H1 (cell line): ENCODE data around the gene RTTN. TPM values are rescaled to one million over a fixed set of nuclear protein-coding genes. Genes with fewer than 3 reads are reported as not detected.
A peak's percentile ranks its signal among the peaks of the same experiment; 100 is the strongest.

Experiments used
- CTCF ChIA-PET: fragments of 300-600 bp; sonication (Branson Sonifier 250); formaldehyde crosslinking; loops from one replicate; lab custom pipeline; 2021; ENCODE audit not compliant: partially characterized antibody; lab: Charles Lee
- POLR2A ChIA-PET: fragments of 300-600 bp; sonication (Branson Sonifier 250); formaldehyde crosslinking; loops from one replicate; lab custom pipeline; 2021; ENCODE audit warnings: inconsistent platforms; ENCODE audit not compliant: partially characterized antibody; lab: Charles Lee
- DNase-seq, 2 experiments: peaks; one replicate each; pipeline versions ENCODE4 v3.0.0 to v3.0.0-alpha.2; 2010 to 2022; ENCODE audit warnings: low spot score in 2 of 2, low read depth in 1 of 2, mixed read lengths in 1 of 2
- FAIRE-seq: peaks from 2 replicates; lab custom pipeline; 2011; peaks lifted over from hg19 to GRCh38; lab: Jason Lieb, UNC
- H2AFZ ChIP-seq: 2 replicates; pipeline ENCODE4 v1.8.1; 2012; ENCODE audit warnings: low read length, inconsistent platforms
- H2AK5ac ChIP-seq: 2 replicates; pipeline ENCODE4 v1.6.1; 2013; ENCODE audit warnings: low read depth, low read length
- H2BK120ac ChIP-seq: replicated peaks from 2 replicates; pipeline ENCODE3; 2013; ENCODE audit warnings: low read depth, low read length, inconsistent platforms
- H2BK12ac ChIP-seq: 2 replicates; pipeline ENCODE4 v1.6.1; 2013; ENCODE audit warnings: low read depth, low read length
- H2BK15ac ChIP-seq: 2 replicates; pipeline ENCODE4 v1.6.1; 2013; ENCODE audit warnings: low read length
- H2BK20ac ChIP-seq: 2 replicates; pipeline ENCODE4 v1.6.1; 2013; ENCODE audit warnings: low read length
- H2BK5ac ChIP-seq: 2 replicates; pipeline ENCODE4 v1.6.1; 2013; ENCODE audit warnings: low read depth, low read length
- H3K14ac ChIP-seq: 2 replicates; pipeline ENCODE4 v1.6.1; 2013; ENCODE audit warnings: inconsistent platforms; ENCODE audit not compliant: insufficient read length
- H3K18ac ChIP-seq: 2 replicates; pipeline ENCODE4 v1.6.1; 2013; ENCODE audit warnings: low read length; ENCODE audit errors: extremely low read depth
- H3K23ac ChIP-seq: 2 replicates; pipeline ENCODE4 v1.6.1; 2013; ENCODE audit warnings: inconsistent platforms; ENCODE audit not compliant: insufficient read length
- H3K23me2 ChIP-seq: 2 replicates; pipeline ENCODE4 v1.6.1; 2013; ENCODE audit warnings: low read depth, low read length
- H3K27ac ChIP-seq: 2 replicates; pipeline ENCODE4 v1.6.1; 2011; ENCODE audit warnings: low read depth, low read length, inconsistent platforms
- H3K27me3 ChIP-seq, 4 experiments: replicated peaks in 1 of 4; 1 replicate in 1 of 4; 2 replicates in 3 of 4; pipeline versions ENCODE4 v1.6.1 to v1.8.1; 2011 to 2013; ENCODE audit warnings: low read length in 3 of 4, mild to moderate bottlenecking in 3 of 4, inconsistent platforms in 2 of 4, mixed read lengths in 2 of 4, moderate library complexity in 1 of 4; ENCODE audit not compliant: control insufficient read depth in 3 of 4, insufficient read depth in 3 of 4; ENCODE audit errors: extremely low read depth in 1 of 4
- H3K36me3 ChIP-seq, 4 experiments: 2 replicates each; pipeline versions ENCODE4 v1.6.1 to v1.8.1; 2011 to 2013; ENCODE audit warnings: mild to moderate bottlenecking in 4 of 4, low read length in 3 of 4, moderate library complexity in 2 of 4, control low read depth in 1 of 4, inconsistent platforms in 1 of 4; ENCODE audit not compliant: insufficient read depth in 4 of 4, control insufficient read depth in 2 of 4
- H3K4ac ChIP-seq: replicated peaks from 2 replicates; pipeline ENCODE3; 2013; ENCODE audit warnings: low read length, low read depth, mixed read lengths, inconsistent platforms; ENCODE audit not compliant: insufficient read length
- H3K4me1 ChIP-seq, 4 experiments: replicated peaks in 1 of 4; 1 replicate in 1 of 4; 2 replicates in 3 of 4; pipeline versions ENCODE4 v1.6.1 to v1.8.1; 2011 to 2013; ENCODE audit warnings: low read length in 3 of 4, inconsistent platforms in 2 of 4, mixed read lengths in 1 of 4; ENCODE audit not compliant: insufficient read depth in 4 of 4, control insufficient read depth in 3 of 4
- H3K4me2 ChIP-seq, 2 experiments: 2 replicates each; pipeline versions ENCODE4 v1.6.1 to v1.8.1; 2011 to 2013; ENCODE audit warnings: low read depth in 2 of 2, low read length in 2 of 2, control low read depth in 1 of 2, inconsistent platforms in 1 of 2, mild to moderate bottlenecking in 1 of 2; ENCODE audit not compliant: insufficient read depth in 1 of 2
- H3K4me3 ChIP-seq, 4 experiments: fragments of 200-600, 300-600 bp in 1 of 4; sonication (generic), shearing (Covaris generic), sonication (Bioruptor Twin) in 1 of 4; 2 replicates each; pipeline versions ENCODE4 v1.5.1 to v1.8.1; 2011 to 2016; ENCODE audit warnings: low read length in 4 of 4, low read depth in 3 of 4, control low read depth in 2 of 4, inconsistent platforms in 2 of 4, mild to moderate bottlenecking in 2 of 4, mixed read lengths in 1 of 4, moderate library complexity in 1 of 4; ENCODE audit not compliant: insufficient read depth in 2 of 4; ENCODE audit errors: extremely low read depth in 1 of 4
- H3K56ac ChIP-seq: replicated peaks from 2 replicates; pipeline ENCODE3; 2013; ENCODE audit warnings: low read depth, mild to moderate bottlenecking, mixed read lengths, low read length, inconsistent platforms; ENCODE audit not compliant: insufficient read length
- H3K79me1 ChIP-seq: 2 replicates; pipeline ENCODE4 v1.6.1; 2013; ENCODE audit warnings: low read depth, low read length, control low read depth
- H3K79me2 ChIP-seq, 2 experiments: 2 replicates each; pipeline versions ENCODE4 v1.6.1 to v1.8.1; 2012 to 2013; ENCODE audit warnings: low read length in 2 of 2, mild to moderate bottlenecking in 2 of 2, inconsistent platforms in 1 of 2; ENCODE audit not compliant: insufficient read depth in 2 of 2, control insufficient read depth in 1 of 2
- H3K9ac ChIP-seq, 4 experiments: replicated peaks in 1 of 4; 1 replicate in 1 of 4; 2 replicates in 3 of 4; pipeline versions ENCODE4 v1.6.1 to v1.8.1; 2011 to 2013; ENCODE audit warnings: low read depth in 3 of 4, low read length in 3 of 4, control low read depth in 2 of 4, mild to moderate bottlenecking in 2 of 4, moderate library complexity in 2 of 4, inconsistent platforms in 1 of 4; ENCODE audit errors: extremely low read depth in 1 of 4
- H3K9me3 ChIP-seq, 2 experiments: 2 replicates each; pipeline versions ENCODE4 v1.6.1 to v1.8.1; 2012 to 2013; ENCODE audit warnings: mild to moderate bottlenecking in 2 of 2, moderate library complexity in 2 of 2, control low read depth in 1 of 2, inconsistent platforms in 1 of 2, low read depth in 1 of 2, low read length in 1 of 2, mixed read lengths in 1 of 2; ENCODE audit not compliant: insufficient read depth in 2 of 2
- H4K20me1 ChIP-seq, 2 experiments: replicated peaks in 1 of 2; 2 replicates each; pipeline versions ENCODE3 to v1.8.1; 2011 to 2013; ENCODE audit warnings: inconsistent platforms in 2 of 2, low read length in 2 of 2, mild to moderate bottlenecking in 1 of 2; ENCODE audit not compliant: insufficient read depth in 2 of 2, control insufficient read depth in 1 of 2
- H4K5ac ChIP-seq: 2 replicates; pipeline ENCODE4 v1.6.1; 2013; ENCODE audit warnings: low read length, low read depth, mixed read lengths, inconsistent platforms; ENCODE audit not compliant: insufficient read length
- H4K8ac ChIP-seq: 2 replicates; pipeline ENCODE4 v1.8.0; 2013; ENCODE audit warnings: mild to moderate bottlenecking, moderate library complexity, low read length, inconsistent platforms; ENCODE audit not compliant: insufficient read depth; ENCODE audit errors: extremely low read depth
- H4K91ac ChIP-seq: replicated peaks from 2 replicates; pipeline ENCODE3; 2013; ENCODE audit warnings: low read length, mixed read lengths, inconsistent platforms; ENCODE audit not compliant: insufficient read length
- HDAC2 ChIP-seq, 2 experiments: fragments of 300-600 bp in 1 of 2; sonication (generic) in 1 of 2; IDR thresholded peaks; 2 replicates each; pipeline ENCODE4 v1.6.1; 2011 to 2012; ENCODE audit warnings: low read depth in 2 of 2, low read length in 2 of 2, mild to moderate bottlenecking in 2 of 2, moderate library complexity in 2 of 2, borderline replicate concordance in 1 of 2, inconsistent platforms in 1 of 2
- POU5F1 ChIP-seq: IDR thresholded peaks from 2 replicates; pipeline ENCODE4 v1.6.1; 2011; ENCODE audit warnings: low read depth, mild to moderate bottlenecking, low read length, moderate library complexity
- RAD21 ChIP-seq, 2 experiments: IDR thresholded peaks in 1 of 2; conservative IDR thresholded peaks in 1 of 2; 2 replicates each; pipeline ENCODE4 v1.6.1; 2011; ENCODE audit warnings: low read depth in 2 of 2, low read length in 2 of 2, improper control_type of control experiment in 1 of 2, inconsistent platforms in 1 of 2, mild to moderate bottlenecking in 1 of 2, moderate library complexity in 1 of 2
- SIN3A ChIP-seq, 2 experiments: IDR thresholded peaks in 1 of 2; conservative IDR thresholded peaks in 1 of 2; 2 replicates each; pipeline ENCODE4 v1.6.1; 2011 to 2012; ENCODE audit warnings: low read length in 2 of 2, improper control_type of control experiment in 1 of 2, low read depth in 1 of 2, mild to moderate bottlenecking in 1 of 2
- SIX5 ChIP-seq: IDR thresholded peaks from 2 replicates; pipeline ENCODE4 v1.6.1; 2011; ENCODE audit warnings: mild to moderate bottlenecking, low read depth, low read length
- WGBS, 2 experiments: shearing (Covaris generic) in 1 of 2; methylation state at CpG; one replicate each; pipeline versions ENCODE4 v1.1.6 to v1.1.7; 2013 to 2015; ENCODE audit warnings: low lambda C conversion rate in 2 of 2, mixed read lengths in 2 of 2, inconsistent platforms in 1 of 2, low coverage in 1 of 2, missing lambda C conversion rate in 1 of 2; ENCODE audit not compliant: insufficient replicate concordance in 2 of 2, insufficient coverage in 1 of 2, insufficient read length in 1 of 2; ENCODE audit errors: extremely low coverage in 1 of 2, missing lambda C conversion rate in 1 of 2; 5-methylcytosine and 5-hydroxymethylcytosine counted together
- polyA plus RNA-seq, 7 experiments: library from polyadenylated mRNA; depleted of rRNA in 3 of 7; stranded (reverse) in 5 of 7; unstranded in 2 of 7; fragments of >200 nt in 5 of 7; fragments of 200-250 nt in 2 of 7; gene quantifications; 1 replicate in 5 of 7; 2 replicates in 1 of 7; 4 replicates in 1 of 7; pipeline versions ENCODE4 v1.2.1 to v1.2.3, GENCODE V29; 2011 to 2013; ENCODE audit warnings: missing spikeins in 2 of 7, mixed read lengths in 2 of 7
- total RNA-seq: library from RNA; stranded (reverse); fragmentation: NEBNext Ultra II Directional; extraction: Animal tissue kit (Norgen Biotek cat#: 25700); gene quantifications from 2 replicates; pipeline ENCODE4 v1.2.1, GENCODE V29; 2021
- TF ChIP-seq, protein P1 (sequence below), 3 experiments: IDR thresholded peaks; 1 replicate in 2 of 3; 2 replicates in 1 of 3; pipeline versions ENCODE4 v1.5.1 to v1.6.1; 2011; ENCODE audit warnings: low read length in 3 of 3, mild to moderate bottlenecking in 3 of 3, inconsistent platforms in 2 of 3, low read depth in 1 of 3, moderate library complexity in 1 of 3; ENCODE audit not compliant: insufficient read depth in 1 of 3; ENCODE audit errors: control extremely low read depth in 1 of 3

Gene RTTN
- total and polyA plus RNA-seq, 2 of the 8 experiments (the other 6 are each of a cell fraction or from before 2014, with no cell fraction given): 9.1 to 21.4 TPM

- Histone ChIP-seq H2BK5ac (no peak overlapping the region), H3K79me1 (no peaks in the 10 kb centered on the region), H3K4me3 (no peak overlapping the region), H2BK20ac (no peak overlapping the region), H3K23me2 (peaks cover 4% of the 10 kb centered on the region; the same call in 1 of the 2 replicates), H4K8ac (peak overlapping the region; percentile 91; the same call in 1 of the 2 replicates), H3K18ac (no peak overlapping the region), H3K4ac (no peak overlapping the region), H3K4me1 (no peaks in the 10 kb centered on the region), H2BK120ac (no peak overlapping the region), H3K27ac (no peak overlapping the region), H3K9me3 (no peaks in the 10 kb centered on the region), H3K23ac (no peak overlapping the region), H2AFZ (peak overlapping the region; percentile 92), H2BK15ac (no peak overlapping the region), H3K27me3 (no peaks in the 10 kb centered on the region), H3K14ac (no peak overlapping the region), H2AK5ac (no peak overlapping the region), H4K91ac (no peak overlapping the region), H4K5ac (no peak overlapping the region), H3K79me2 (peaks cover 0 to 8% of the 10 kb centered on the region in 2 experiments; a peak in 2 of 4 replicates), H3K4me2 (no peak overlapping the region), H3K56ac (no peak overlapping the region), H3K9ac (no peak overlapping the region), H4K20me1 (no peaks in the 10 kb centered on the region), H3K36me3 (no peaks in the 10 kb centered on the region; a peak in 1 of 8 replicates), H2BK12ac (no peak overlapping the region)
- POLR2A ChIA-PET: no interaction called here
- DNase-seq (no peak), FAIRE-seq (no peak)
- CTCF ChIA-PET: interaction anchor here (1.0 to 1.4 kb wide), 2 partner anchors 12 to 226 kb away, joined by 3 to 4 read pairs; no protein-coding TSS in a partner anchor
- TF ChIP-seq, protein P1, sequence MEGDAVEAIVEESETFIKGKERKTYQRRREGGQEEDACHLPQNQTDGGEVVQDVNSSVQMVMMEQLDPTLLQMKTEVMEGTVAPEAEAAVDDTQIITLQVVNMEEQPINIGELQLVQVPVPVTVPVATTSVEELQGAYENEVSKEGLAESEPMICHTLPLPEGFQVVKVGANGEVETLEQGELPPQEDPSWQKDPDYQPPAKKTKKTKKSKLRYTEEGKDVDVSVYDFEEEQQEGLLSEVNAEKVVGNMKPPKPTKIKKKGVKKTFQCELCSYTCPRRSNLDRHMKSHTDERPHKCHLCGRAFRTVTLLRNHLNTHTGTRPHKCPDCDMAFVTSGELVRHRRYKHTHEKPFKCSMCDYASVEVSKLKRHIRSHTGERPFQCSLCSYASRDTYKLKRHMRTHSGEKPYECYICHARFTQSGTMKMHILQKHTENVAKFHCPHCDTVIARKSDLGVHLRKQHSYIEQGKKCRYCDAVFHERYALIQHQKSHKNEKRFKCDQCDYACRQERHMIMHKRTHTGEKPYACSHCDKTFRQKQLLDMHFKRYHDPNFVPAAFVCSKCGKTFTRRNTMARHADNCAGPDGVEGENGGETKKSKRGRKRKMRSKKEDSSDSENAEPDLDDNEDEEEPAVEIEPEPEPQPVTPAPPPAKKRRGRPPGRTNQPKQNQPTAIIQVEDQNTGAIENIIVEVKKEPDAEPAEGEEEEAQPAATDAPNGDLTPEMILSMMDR (IDR thresholded peaks at IDR 0.05; ENCODE audit: control extremely low read depth in 1 of 3, insufficient read depth in 1 of 3, low read depth in 1 of 3, low read length in 3 of 3): 0 out of 4 replicates have a peak, but pooled peaks of 1 of the 3 experiments have one; percentile 12
- TF ChIP-seq SIX5 (no peak), HDAC2 (IDR thresholded peaks at IDR 0.05; ENCODE audit: borderline replicate concordance in 1 of 2, low read depth in 2 of 2, low read length in 2 of 2) (no peak), POU5F1 (no peak), SIN3A (conservative IDR thresholded peaks at IDR 0.05 in 1 of 2, IDR thresholded peaks at IDR 0.05 in 1 of 2; ENCODE audit: low read depth in 1 of 2, low read length in 2 of 2) (no peak), RAD21 (IDR thresholded peaks at IDR 0.05 in 1 of 2, conservative IDR thresholded peaks at IDR 0.05 in 1 of 2; ENCODE audit: low read depth in 2 of 2, low read length in 2 of 2) (peak in 1 of 2 experiments; percentile 16; a peak in 2 of 4 replicates)
- 92% methylated on average over 4 of the region's 4 CpGs; no CpG with 5 or more reads in 1 of the 2 experiments for WGBS, 2 experiments
Measured at GRCh38 chr18:70207181-70207580, 1.7 kb upstream of the RTTN start.
